GM03348 (cell line): ENCODE measurements around the gene SMC5.
"Not testable (repeated sequence)": the region's sequence is repeated elsewhere in the genome, so short reads cannot be mapped to it uniquely, and the experiment has no call there.

Experiments used
- DNase-seq: peaks from one replicate; pipeline ENCODE4 v3.0.0; 2012; ENCODE audit warnings: low spot score

SMC5 gene

GRCh38 chr9:70367305-70367930 is 108.6 kb downstream of the SMC5 start:
- DNase-seq = peak; percentile 32

GRCh38 chr9:70374962-70375618 is 116.3 kb downstream of the SMC5 start:
- DNase-seq = no peak

- DNase-seq = no peak
Observed at GRCh38 chr9:70382046-70382708, 123.4 kb downstream of the SMC5 start.

- DNase-seq = no peak
Observed at GRCh38 chr9:70382709-70383605, 124.2 kb downstream of the SMC5 start.

GRCh38 chr9:70385426-70385825 is 126.6 kb downstream of the SMC5 start:
- DNase-seq = no peak

GRCh38 chr9:70387663-70388062 is 128.9 kb downstream of the SMC5 start:
- no peak for DNase-seq

- no peak for DNase-seq
Observed at GRCh38 chr9:70389188-70389587, 130.4 kb downstream of the SMC5 start.

GRCh38 chr9:70389621-70390266 is 131.0 kb downstream of the SMC5 start:
- peak; percentile 27 for DNase-seq

- no peak for DNase-seq
Observed at GRCh38 chr9:70390933-70391341, 132.2 kb downstream of the SMC5 start.

GRCh38 chr9:70392189-70392588 is 133.4 kb downstream of the SMC5 start:
- DNase-seq = no peak

- DNase-seq = no peak
Observed at GRCh38 chr9:70392850-70393249, 134.1 kb downstream of the SMC5 start.

- no peak for DNase-seq
Observed at GRCh38 chr9:70395652-70396051, 136.9 kb downstream of the SMC5 start.

- DNase-seq = no peak
Observed at GRCh38 chr9:70398145-70398556, 139.4 kb downstream of the SMC5 start.

- no peak for DNase-seq
Observed at GRCh38 chr9:70399141-70399540, 140.4 kb downstream of the SMC5 start.

GRCh38 chr9:70400107-70400892 is 141.5 kb downstream of the SMC5 start:
- DNase-seq = no peak

- not testable (repeated sequence) for DNase-seq
Observed at GRCh38 chr9:70401241-70401640, 142.5 kb downstream of the SMC5 start.

- DNase-seq = no peak
Observed at GRCh38 chr9:70402213-70402612, 143.4 kb downstream of the SMC5 start.

GRCh38 chr9:70403166-70403565 is 144.4 kb downstream of the SMC5 start:
- DNase-seq = no peak

GRCh38 chr9:70403618-70404025 is 144.8 kb downstream of the SMC5 start:
- no peak for DNase-seq

- DNase-seq = no peak
Observed at GRCh38 chr9:70404261-70404660, 145.5 kb downstream of the SMC5 start.
